ENCODE results near the gene AFP.

AFP gene

GRCh38 chr4:73501664-73502265 lies 65.7 kb downstream of the AFP start:
- H3K4me1 ChIP-seq (ENCODE audit: control insufficient read depth, insufficient read depth, low read length, unreplicated experiment): peaks cover 5% of the 10 kb centered on the region
- H3K36me3 ChIP-seq (ENCODE audit: insufficient read depth, low read length): no peaks in the 10 kb centered on the region
- no peak overlapping the region for H3K4me3 ChIP-seq (ENCODE audit: low read depth, low read length)
- no peaks in the 10 kb centered on the region for H3K79me2 ChIP-seq (ENCODE audit: control insufficient read depth, insufficient read depth, low read length, unreplicated experiment)
- peak overlapping the region; percentile 67 for H2AFZ ChIP-seq (ENCODE audit: low read length, unreplicated experiment)
- no peaks in the 10 kb centered on the region for H3K27me3 ChIP-seq (ENCODE audit: insufficient read depth, low read length)
- H3K27ac ChIP-seq (ENCODE audit: low read depth, low read length): no peak overlapping the region

GRCh38 chr4:73505567-73505966 lies 69.5 kb downstream of the AFP start:
- no peak overlapping the region for H3K4me3 ChIP-seq (ENCODE audit: low read depth, low read length)
- no peaks in the 10 kb centered on the region for H3K36me3 ChIP-seq (ENCODE audit: insufficient read depth, low read length)
- H2AFZ ChIP-seq (ENCODE audit: low read length, unreplicated experiment): no peak overlapping the region
- no peaks in the 10 kb centered on the region for H3K79me2 ChIP-seq (ENCODE audit: control insufficient read depth, insufficient read depth, low read length, unreplicated experiment)
- H3K27me3 ChIP-seq (ENCODE audit: insufficient read depth, low read length): no peaks in the 10 kb centered on the region
- H3K27ac ChIP-seq (ENCODE audit: low read depth, low read length): no peak overlapping the region
- no peaks in the 10 kb centered on the region for H3K4me1 ChIP-seq (ENCODE audit: control insufficient read depth, insufficient read depth, low read length, unreplicated experiment)

Measured in ACC112 (cell line).